ENCODE data around the gene PCNX2. TPM values are rescaled to one million over a fixed set of nuclear protein-coding genes. Genes with fewer than 3 reads are reported as not detected.

The PCNX2 gene
- total RNA-seq, 1 experiment from 2014 or later = 63.4 TPM

DNA sequence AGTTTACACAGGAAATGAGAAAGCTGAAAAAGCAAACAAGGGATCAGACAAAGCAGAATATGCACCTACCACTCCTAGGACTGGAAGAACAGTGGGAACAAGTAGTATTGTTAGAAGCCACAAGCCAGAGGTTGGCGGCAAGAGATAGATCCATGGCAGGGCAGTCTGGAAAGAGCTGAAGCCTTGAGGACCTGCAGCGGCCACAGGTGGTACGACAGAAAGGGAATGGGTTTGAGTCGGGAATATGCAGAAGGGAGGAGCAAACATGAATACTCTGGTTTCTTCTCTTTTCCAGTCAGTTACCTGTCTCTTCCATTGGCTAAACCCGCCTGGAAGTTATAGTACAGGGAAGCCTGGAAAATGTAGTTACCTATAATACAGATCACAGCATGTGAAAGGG, 3.9 kb upstream of the PCNX2 start:
- CTCF ChIA-PET = interaction anchor here (0.6 kb wide), 1 partner anchor 68 kb away, joined by 4 read pairs; no protein-coding TSS in a partner anchor
- no peak for TF ChIP-seq CTCF (IDR thresholded peaks at IDR 0.05; ENCODE audit: unreplicated experiment)
- no peak overlapping the region for H3K27ac Mint-ChIP-seq (ENCODE audit: unreplicated experiment)
- intact Hi-C loops (cut with micrococcal nuclease; ENCODE audit: unreplicated experiment) = no loop called here
- no peak overlapping the region for H3K4me3 Mint-ChIP-seq (ENCODE audit: low read depth, unreplicated experiment)
- BruUV-seq (replicated peaks) = no TSS peak
- H3K9me3 Mint-ChIP-seq (ENCODE audit: low read depth, unreplicated experiment) = no peaks in the 10 kb centered on the region
- H3K4me1 Mint-ChIP-seq (ENCODE audit: low read depth, unreplicated experiment) = peaks cover 11% of the 10 kb centered on the region
- no peak for DNase-seq
- H3K36me3 Mint-ChIP-seq (ENCODE audit: insufficient read depth, unreplicated experiment) = peaks cover 16% of the 10 kb centered on the region
- H3K27me3 Mint-ChIP-seq (ENCODE audit: unreplicated experiment) = no peaks in the 10 kb centered on the region

GRCh38 chr1:233295975-233296322, 424 bp upstream of the PCNX2 start:
- no peak for TF ChIP-seq CTCF (IDR thresholded peaks at IDR 0.05; ENCODE audit: unreplicated experiment)
- no peaks in the 10 kb centered on the region for H3K27me3 Mint-ChIP-seq (ENCODE audit: unreplicated experiment)
- H3K27ac Mint-ChIP-seq (ENCODE audit: unreplicated experiment) = peak overlapping the region; percentile 63
- peaks cover 33% of the 10 kb centered on the region for H3K4me1 Mint-ChIP-seq (ENCODE audit: low read depth, unreplicated experiment)
- BruUV-seq (replicated peaks) = TSS peak; percentile 51
- intact Hi-C loops (cut with micrococcal nuclease; ENCODE audit: unreplicated experiment) = loop anchor here (2.0 kb wide), 1 partner anchor 31 kb away; the partner anchor contains the start of gene MAP3K21
- CTCF ChIA-PET = interaction anchor here (0.8 kb wide), 1 partner anchor 9 kb away, joined by 3 read pairs; no protein-coding TSS in a partner anchor
- H3K36me3 Mint-ChIP-seq (ENCODE audit: insufficient read depth, unreplicated experiment) = peaks cover 16% of the 10 kb centered on the region
- H3K4me3 Mint-ChIP-seq (ENCODE audit: low read depth, unreplicated experiment) = peak overlapping the region; percentile 87
- H3K9me3 Mint-ChIP-seq (ENCODE audit: low read depth, unreplicated experiment) = no peaks in the 10 kb centered on the region
- no peak for DNase-seq

DNA sequence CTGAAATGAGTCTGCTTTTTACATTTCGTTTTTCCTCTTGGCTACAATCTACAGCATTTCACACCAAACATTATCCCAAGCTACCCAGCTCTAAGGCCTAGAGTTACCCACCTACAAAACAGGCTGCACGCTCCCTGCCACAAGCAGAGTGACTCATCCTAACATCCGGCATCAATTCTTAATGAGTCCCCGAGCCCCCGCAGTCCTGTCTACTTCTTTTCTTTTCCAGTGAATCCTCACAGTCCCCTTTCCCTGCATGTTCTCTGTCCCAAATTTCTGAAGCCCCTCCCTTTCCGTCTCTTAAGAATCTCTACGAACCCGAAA, 650 bp downstream of the PCNX2 start:
- CTCF ChIA-PET = interaction anchor here (0.7 to 1.3 kb wide), 4 partner anchors 9 to 52 kb away, joined by 3 to 4 read pairs (median 3); no protein-coding TSS in a partner anchor
- Mint-ChIP-seq H3K27ac (ENCODE audit: unreplicated experiment) (peak overlapping the region; percentile 63), H3K4me3 (ENCODE audit: low read depth, unreplicated experiment) (peak overlapping the region; percentile 87), H3K4me1 (ENCODE audit: low read depth, unreplicated experiment) (peaks cover 40% of the 10 kb centered on the region), H3K27me3 (ENCODE audit: unreplicated experiment) (no peaks in the 10 kb centered on the region), H3K36me3 (ENCODE audit: insufficient read depth, unreplicated experiment) (peaks cover 16% of the 10 kb centered on the region), H3K9me3 (ENCODE audit: low read depth, unreplicated experiment) (no peaks in the 10 kb centered on the region)
- peak; percentile 44 for DNase-seq
- intact Hi-C loops (cut with micrococcal nuclease; ENCODE audit: unreplicated experiment) = loop anchor here (2.0 to 5.0 kb wide), 2 partner anchors 32 to 38 kb away; partner anchors contain the start of gene MAP3K21
- no TSS peak for BruUV-seq (replicated peaks)
- TF ChIP-seq CTCF (IDR thresholded peaks at IDR 0.05; ENCODE audit: unreplicated experiment) = no peak

GRCh38 chr1:233293556-233294446, 1.7 kb downstream of the PCNX2 start:
- no peak for DNase-seq
- peaks cover 47% of the 10 kb centered on the region for H3K4me1 Mint-ChIP-seq (ENCODE audit: low read depth, unreplicated experiment)
- TSS peak; percentile 36 for BruUV-seq (replicated peaks)
- H3K27ac Mint-ChIP-seq (ENCODE audit: unreplicated experiment) = no peak overlapping the region
- CTCF ChIA-PET = no interaction called here
- no peaks in the 10 kb centered on the region for H3K27me3 Mint-ChIP-seq (ENCODE audit: unreplicated experiment)
- TF ChIP-seq CTCF (IDR thresholded peaks at IDR 0.05; ENCODE audit: unreplicated experiment) = no peak
- intact Hi-C loops (cut with micrococcal nuclease; ENCODE audit: unreplicated experiment) = loop anchor here (2.0 to 5.0 kb wide), 2 partner anchors 33 to 36 kb away; partner anchors contain the start of gene MAP3K21
- H3K9me3 Mint-ChIP-seq (ENCODE audit: low read depth, unreplicated experiment) = no peaks in the 10 kb centered on the region
- peak overlapping the region; percentile 87 for H3K4me3 Mint-ChIP-seq (ENCODE audit: low read depth, unreplicated experiment)
- peaks cover 16% of the 10 kb centered on the region for H3K36me3 Mint-ChIP-seq (ENCODE audit: insufficient read depth, unreplicated experiment)

Measured in Calu3 (cell line).